Measurements from ENCODE around the gene TRIM7.

DNA sequence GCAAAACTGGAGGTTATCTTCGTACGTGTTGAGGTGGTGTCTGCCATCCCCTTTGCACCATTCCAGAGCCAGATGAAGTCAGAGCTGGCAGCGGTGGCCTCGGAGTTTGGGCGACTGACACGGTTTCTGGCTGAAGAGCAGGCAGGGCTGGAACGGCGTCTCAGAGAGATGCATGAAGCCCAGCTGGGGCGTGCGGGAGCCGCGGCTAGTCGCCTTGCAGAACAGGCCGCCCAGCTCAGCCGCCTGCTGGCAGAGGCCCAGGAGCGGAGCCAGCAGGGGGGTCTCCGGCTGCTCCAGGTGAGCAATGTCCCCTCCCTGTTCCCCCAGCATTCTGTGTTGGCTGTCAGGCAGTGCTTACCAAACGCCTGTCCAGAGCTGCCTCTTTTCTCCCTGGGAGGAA is 27.6 kb upstream of the TRIM7 start:
- TF ChIP-seq, protein P1, sequence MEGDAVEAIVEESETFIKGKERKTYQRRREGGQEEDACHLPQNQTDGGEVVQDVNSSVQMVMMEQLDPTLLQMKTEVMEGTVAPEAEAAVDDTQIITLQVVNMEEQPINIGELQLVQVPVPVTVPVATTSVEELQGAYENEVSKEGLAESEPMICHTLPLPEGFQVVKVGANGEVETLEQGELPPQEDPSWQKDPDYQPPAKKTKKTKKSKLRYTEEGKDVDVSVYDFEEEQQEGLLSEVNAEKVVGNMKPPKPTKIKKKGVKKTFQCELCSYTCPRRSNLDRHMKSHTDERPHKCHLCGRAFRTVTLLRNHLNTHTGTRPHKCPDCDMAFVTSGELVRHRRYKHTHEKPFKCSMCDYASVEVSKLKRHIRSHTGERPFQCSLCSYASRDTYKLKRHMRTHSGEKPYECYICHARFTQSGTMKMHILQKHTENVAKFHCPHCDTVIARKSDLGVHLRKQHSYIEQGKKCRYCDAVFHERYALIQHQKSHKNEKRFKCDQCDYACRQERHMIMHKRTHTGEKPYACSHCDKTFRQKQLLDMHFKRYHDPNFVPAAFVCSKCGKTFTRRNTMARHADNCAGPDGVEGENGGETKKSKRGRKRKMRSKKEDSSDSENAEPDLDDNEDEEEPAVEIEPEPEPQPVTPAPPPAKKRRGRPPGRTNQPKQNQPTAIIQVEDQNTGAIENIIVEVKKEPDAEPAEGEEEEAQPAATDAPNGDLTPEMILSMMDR (IDR thresholded peaks at IDR 0.05) = no peak
- TF ChIP-seq POLR2A (IDR thresholded peaks at IDR 0.05) = no peak
